GM23338 (cell line): Measurements from ENCODE around the gene ATP8A2. TPM values are rescaled to one million over a fixed set of nuclear protein-coding genes. Genes with fewer than 3 reads are reported as not detected.

Source experiments
- ATAC-seq: fragments of 200-7000 bp; cut with Tn5 transposase; 3 replicates; pipeline ENCODE4 v1.9.1; 2020
- DNase-seq: peaks from one replicate; pipeline ENCODE4 v3.0.0-alpha.2; 2015; ENCODE audit warnings: low spot score
- H2AFZ ChIP-seq: fragments of 200-600 bp; sonication (generic); 2 replicates; pipeline ENCODE4 v1.8.0; 2016; ENCODE audit warnings: antibody characterized with exemption, mild to moderate bottlenecking, moderate library complexity
- H3F3A ChIP-seq: fragments of 200-600 bp; sonication (generic); replicated peaks from 2 replicates; pipeline ENCODE4 v1.8.0; 2017; ENCODE audit warnings: antibody characterized with exemption, mixed run types, low read depth
- H3K27ac ChIP-seq: fragments of 200-600 bp; sonication (generic); 2 replicates; pipeline ENCODE4 v1.6.1; 2016; ENCODE audit warnings: low read depth
- H3K27me3 ChIP-seq: fragments of 200-600 bp; sonication (generic); 2 replicates; pipeline ENCODE4 v1.8.0; 2016; ENCODE audit warnings: mild to moderate bottlenecking, mixed run types, moderate library complexity; ENCODE audit not compliant: insufficient read depth
- H3K36me3 ChIP-seq: fragments of 200-600 bp; sonication (generic); 2 replicates; pipeline ENCODE4 v1.8.0; 2016; ENCODE audit warnings: mild to moderate bottlenecking; ENCODE audit not compliant: insufficient read depth
- H3K4me1 ChIP-seq: fragments of 200-600 bp; sonication (generic); 2 replicates; pipeline ENCODE4 v1.8.0; 2016; ENCODE audit warnings: mild to moderate bottlenecking, moderate library complexity; ENCODE audit not compliant: insufficient read depth
- H3K4me2 ChIP-seq: fragments of 200-600 bp; sonication (generic); 2 replicates; pipeline ENCODE4 v1.7.1; 2017; ENCODE audit warnings: mixed run types
- H3K4me3 ChIP-seq: fragments of 200-600 bp; sonication (generic); 2 replicates; pipeline ENCODE4 v1.6.1; 2016; ENCODE audit warnings: mixed run types
- H3K79me2 ChIP-seq: fragments of 200-600 bp; sonication (generic); replicated peaks from 2 replicates; pipeline ENCODE4 v1.8.0; 2017; ENCODE audit warnings: mild to moderate bottlenecking; ENCODE audit not compliant: insufficient read depth
- H3K9me2 ChIP-seq: fragments of 200-600 bp; sonication (generic); 2 replicates; pipeline ENCODE4 v1.8.0; 2017; ENCODE audit not compliant: insufficient read depth
- H4K20me1 ChIP-seq: fragments of 200-600 bp; sonication (generic); replicated peaks from 2 replicates; pipeline ENCODE4 v1.8.0; 2017; ENCODE audit warnings: mild to moderate bottlenecking; ENCODE audit not compliant: insufficient read depth
- H3K27ac Mint-ChIP-seq: 2 replicates; pipeline ENCODE4 v1.8.0; 2020; ENCODE audit warnings: inconsistent platforms, mild to moderate bottlenecking, moderate library complexity, mixed read lengths
- H3K27me3 Mint-ChIP-seq: 3 replicates; pipeline ENCODE4 v1.8.0; 2022; ENCODE audit warnings: low read depth, mild to moderate bottlenecking, moderate library complexity, mixed read lengths, inconsistent platforms; ENCODE audit not compliant: insufficient read depth, poor library complexity
- H3K36me3 Mint-ChIP-seq: 3 replicates; pipeline ENCODE4 v1.8.0; 2021; ENCODE audit warnings: low read depth, mild to moderate bottlenecking, inconsistent platforms, moderate library complexity, mixed read lengths
- H3K4me1 Mint-ChIP-seq: 3 replicates; pipeline ENCODE4 v1.8.0; 2020; ENCODE audit warnings: mild to moderate bottlenecking, inconsistent platforms, mixed read lengths
- H3K4me3 Mint-ChIP-seq: 3 replicates; pipeline ENCODE4 v1.8.0; 2021; ENCODE audit warnings: moderate library complexity, mild to moderate bottlenecking, inconsistent platforms, mixed read lengths
- H3K9me3 Mint-ChIP-seq: 3 replicates; pipeline ENCODE4 v1.8.0; 2020; ENCODE audit warnings: moderate library complexity, mild to moderate bottlenecking, inconsistent platforms, mixed read lengths
- EZH2phosphoT487 ChIP-seq: fragments of 200-600 bp; sonication (generic); IDR thresholded peaks from one replicate; pipeline ENCODE4 v1.8.1; 2018; ENCODE audit warnings: antibody characterized with exemption; ENCODE audit not compliant: unreplicated experiment
- JUNB ChIP-seq: IDR thresholded peaks from one replicate; pipeline ENCODE4 v1.6.1; 2016; ENCODE audit warnings: antibody characterized with exemption; ENCODE audit not compliant: unreplicated experiment
- POLR2AphosphoS5 ChIP-seq: IDR thresholded peaks from 2 replicates; pipeline ENCODE4 v1.6.1; 2016; ENCODE audit warnings: antibody characterized with exemption, low read depth
- ZNF114 ChIP-seq: fragments of 250-450 bp; sonication (Bioruptor Pico); IDR thresholded peaks from 2 replicates; pipeline ENCODE4 v1.5.0; 2020; ENCODE audit warnings: mild to moderate bottlenecking, moderate library complexity
- ZNF331 ChIP-seq: fragments of 250-450 bp; sonication (Bioruptor Pico); IDR thresholded peaks from 2 replicates; pipeline ENCODE4 v1.5.0; 2020; ENCODE audit warnings: low read depth, mild to moderate bottlenecking, moderate library complexity
- polyA plus RNA-seq: library from polyadenylated mRNA; unstranded; fragments of >200 nt; fragmentation: Nextera tagmentation; extraction: Ambion mirVana; gene quantifications from 2 replicates; pipeline ENCODE4 v1.2.1, GENCODE V29; 2016
- total RNA-seq: library from RNA; depleted of rRNA; stranded (reverse); fragments of >200 nt; shearing (Covaris generic); gene quantifications from 2 replicates; pipeline ENCODE4 v1.2.3, GENCODE V29; 2014
- TF ChIP-seq, protein P1 (sequence below): fragments of 250-450 bp; sonication (Bioruptor Pico); IDR thresholded peaks from 2 replicates; pipeline ENCODE4 v1.5.0; 2020; ENCODE audit warnings: mild to moderate bottlenecking, moderate library complexity
- TF ChIP-seq, protein P2 (sequence below), 2 experiments: fragments of 200-600 bp in 1 of 2; sonication (generic) in 1 of 2; conservative IDR thresholded peaks; 2 replicates each; pipeline versions ENCODE4 v1.5.1 to v1.6.1; 2016 to 2017; ENCODE audit warnings: antibody characterized with exemption in 2 of 2, low read depth in 2 of 2, mild to moderate bottlenecking in 2 of 2, moderate library complexity in 1 of 2

Gene ATP8A2
- total and polyA plus RNA-seq, 2 experiments from 2014 or later, result 5.7 to 8.8 TPM

DNA sequence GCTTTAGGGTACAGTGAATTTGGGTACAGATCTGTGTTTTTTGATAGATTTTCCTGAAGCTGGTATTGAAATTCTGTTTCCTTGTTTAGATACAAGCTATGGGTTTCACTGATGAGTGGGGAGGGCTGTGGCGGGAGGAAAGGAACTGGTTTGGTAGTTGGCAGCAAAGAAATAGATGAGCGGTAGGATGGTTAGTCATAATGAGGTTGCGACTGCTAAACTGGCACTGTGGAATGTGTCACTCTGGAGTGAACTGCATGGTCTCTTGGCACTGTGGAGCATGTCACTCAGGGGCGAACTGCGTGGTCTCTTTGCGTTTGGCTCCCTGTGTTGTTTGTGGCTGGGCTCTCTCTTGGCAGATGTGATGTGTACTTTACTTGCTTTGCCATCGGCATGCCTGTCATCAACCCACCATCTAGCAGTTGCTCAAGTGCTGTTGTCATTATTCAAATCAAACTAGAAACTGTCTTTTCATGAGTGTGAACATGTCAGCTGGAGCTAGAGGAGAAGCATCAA, 82.1 kb downstream of the ATP8A2 start (continued):
- TF ChIP-seq, protein P1, sequence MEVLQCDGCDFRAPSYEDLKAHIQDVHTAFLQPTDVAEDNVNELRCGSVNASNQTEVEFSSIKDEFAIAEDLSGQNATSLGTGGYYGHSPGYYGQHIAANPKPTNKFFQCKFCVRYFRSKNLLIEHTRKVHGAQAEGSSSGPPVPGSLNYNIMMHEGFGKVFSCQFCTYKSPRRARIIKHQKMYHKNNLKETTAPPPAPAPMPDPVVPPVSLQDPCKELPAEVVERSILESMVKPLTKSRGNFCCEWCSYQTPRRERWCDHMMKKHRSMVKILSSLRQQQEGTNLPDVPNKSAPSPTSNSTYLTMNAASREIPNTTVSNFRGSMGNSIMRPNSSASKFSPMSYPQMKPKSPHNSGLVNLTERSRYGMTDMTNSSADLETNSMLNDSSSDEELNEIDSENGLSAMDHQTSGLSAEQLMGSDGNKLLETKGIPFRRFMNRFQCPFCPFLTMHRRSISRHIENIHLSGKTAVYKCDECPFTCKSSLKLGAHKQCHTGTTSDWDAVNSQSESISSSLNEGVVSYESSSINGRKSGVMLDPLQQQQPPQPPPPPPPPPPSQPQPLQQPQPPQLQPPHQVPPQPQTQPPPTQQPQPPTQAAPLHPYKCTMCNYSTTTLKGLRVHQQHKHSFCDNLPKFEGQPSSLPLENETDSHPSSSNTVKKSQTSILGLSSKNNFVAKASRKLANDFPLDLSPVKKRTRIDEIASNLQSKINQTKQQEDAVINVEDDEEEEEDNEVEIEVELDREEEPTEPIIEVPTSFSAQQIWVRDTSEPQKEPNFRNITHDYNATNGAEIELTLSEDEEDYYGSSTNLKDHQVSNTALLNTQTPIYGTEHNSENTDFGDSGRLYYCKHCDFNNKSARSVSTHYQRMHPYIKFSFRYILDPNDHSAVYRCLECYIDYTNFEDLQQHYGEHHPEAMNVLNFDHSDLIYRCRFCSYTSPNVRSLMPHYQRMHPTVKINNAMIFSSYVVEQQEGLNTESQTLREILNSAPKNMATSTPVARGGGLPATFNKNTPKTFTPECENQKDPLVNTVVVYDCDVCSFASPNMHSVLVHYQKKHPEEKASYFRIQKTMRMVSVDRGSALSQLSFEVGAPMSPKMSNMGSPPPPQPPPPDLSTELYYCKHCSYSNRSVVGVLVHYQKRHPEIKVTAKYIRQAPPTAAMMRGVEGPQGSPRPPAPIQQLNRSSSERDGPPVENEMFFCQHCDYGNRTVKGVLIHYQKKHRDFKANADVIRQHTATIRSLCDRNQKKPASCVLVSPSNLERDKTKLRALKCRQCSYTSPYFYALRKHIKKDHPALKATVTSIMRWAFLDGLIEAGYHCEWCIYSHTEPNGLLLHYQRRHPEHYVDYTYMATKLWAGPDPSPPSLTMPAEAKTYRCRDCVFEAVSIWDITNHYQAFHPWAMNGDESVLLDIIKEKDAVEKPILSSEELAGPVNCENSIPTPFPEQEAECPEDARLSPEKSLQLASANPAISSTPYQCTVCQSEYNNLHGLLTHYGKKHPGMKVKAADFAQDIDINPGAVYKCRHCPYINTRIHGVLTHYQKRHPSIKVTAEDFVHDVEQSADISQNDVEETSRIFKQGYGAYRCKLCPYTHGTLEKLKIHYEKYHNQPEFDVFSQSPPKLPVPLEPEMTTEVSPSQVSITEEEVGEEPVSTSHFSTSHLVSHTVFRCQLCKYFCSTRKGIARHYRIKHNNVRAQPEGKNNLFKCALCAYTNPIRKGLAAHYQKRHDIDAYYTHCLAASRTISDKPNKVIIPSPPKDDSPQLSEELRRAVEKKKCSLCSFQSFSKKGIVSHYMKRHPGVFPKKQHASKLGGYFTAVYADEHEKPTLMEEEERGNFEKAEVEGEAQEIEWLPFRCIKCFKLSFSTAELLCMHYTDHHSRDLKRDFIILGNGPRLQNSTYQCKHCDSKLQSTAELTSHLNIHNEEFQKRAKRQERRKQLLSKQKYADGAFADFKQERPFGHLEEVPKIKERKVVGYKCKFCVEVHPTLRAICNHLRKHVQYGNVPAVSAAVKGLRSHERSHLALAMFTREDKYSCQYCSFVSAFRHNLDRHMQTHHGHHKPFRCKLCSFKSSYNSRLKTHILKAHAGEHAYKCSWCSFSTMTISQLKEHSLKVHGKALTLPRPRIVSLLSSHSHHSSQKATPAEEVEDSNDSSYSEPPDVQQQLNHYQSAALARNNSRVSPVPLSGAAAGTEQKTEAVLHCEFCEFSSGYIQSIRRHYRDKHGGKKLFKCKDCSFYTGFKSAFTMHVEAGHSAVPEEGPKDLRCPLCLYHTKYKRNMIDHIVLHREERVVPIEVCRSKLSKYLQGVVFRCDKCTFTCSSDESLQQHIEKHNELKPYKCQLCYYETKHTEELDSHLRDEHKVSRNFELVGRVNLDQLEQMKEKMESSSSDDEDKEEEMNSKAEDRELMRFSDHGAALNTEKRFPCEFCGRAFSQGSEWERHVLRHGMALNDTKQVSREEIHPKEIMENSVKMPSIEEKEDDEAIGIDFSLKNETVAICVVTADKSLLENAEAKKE (CRISPR knock-in tag), result no peak
- no peak for TF ChIP-seq POLR2AphosphoS5

DNA sequence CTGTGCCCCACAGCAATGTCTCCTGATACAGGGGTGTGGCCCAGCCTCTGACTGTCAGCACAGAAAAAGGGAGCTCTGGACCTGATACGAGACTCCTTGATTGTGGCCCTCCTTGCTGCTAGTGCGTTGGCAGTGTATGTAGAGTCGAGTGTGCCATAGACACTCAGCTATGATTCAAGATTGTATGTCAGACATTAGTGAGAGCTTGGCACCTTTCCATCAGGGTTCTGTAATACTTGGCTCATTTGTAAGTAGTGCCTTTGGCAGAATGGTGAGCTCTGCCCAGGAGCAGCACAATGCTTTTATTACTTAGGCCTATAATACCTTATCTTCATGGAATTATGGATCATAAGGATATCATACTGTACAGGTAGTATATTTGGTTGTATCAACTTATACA, 83.4 kb downstream of the ATP8A2 start:
- no peak for DNase-seq
- Mint-ChIP-seq H3K36me3 (no peaks in the 10 kb centered on the region), H3K4me1 (no peaks in the 10 kb centered on the region)
- no peak for TF ChIP-seq ZNF114
- TF ChIP-seq, protein P1 (CRISPR knock-in tag), result no peak
- no peak for TF ChIP-seq POLR2AphosphoS5
- TF ChIP-seq, protein P2, sequence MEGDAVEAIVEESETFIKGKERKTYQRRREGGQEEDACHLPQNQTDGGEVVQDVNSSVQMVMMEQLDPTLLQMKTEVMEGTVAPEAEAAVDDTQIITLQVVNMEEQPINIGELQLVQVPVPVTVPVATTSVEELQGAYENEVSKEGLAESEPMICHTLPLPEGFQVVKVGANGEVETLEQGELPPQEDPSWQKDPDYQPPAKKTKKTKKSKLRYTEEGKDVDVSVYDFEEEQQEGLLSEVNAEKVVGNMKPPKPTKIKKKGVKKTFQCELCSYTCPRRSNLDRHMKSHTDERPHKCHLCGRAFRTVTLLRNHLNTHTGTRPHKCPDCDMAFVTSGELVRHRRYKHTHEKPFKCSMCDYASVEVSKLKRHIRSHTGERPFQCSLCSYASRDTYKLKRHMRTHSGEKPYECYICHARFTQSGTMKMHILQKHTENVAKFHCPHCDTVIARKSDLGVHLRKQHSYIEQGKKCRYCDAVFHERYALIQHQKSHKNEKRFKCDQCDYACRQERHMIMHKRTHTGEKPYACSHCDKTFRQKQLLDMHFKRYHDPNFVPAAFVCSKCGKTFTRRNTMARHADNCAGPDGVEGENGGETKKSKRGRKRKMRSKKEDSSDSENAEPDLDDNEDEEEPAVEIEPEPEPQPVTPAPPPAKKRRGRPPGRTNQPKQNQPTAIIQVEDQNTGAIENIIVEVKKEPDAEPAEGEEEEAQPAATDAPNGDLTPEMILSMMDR (conservative IDR thresholded peaks at IDR 0.05; ENCODE audit: low read depth in 2 of 2), result no peak
- no peak for TF ChIP-seq JUNB
- no peak for TF ChIP-seq EZH2phosphoT487
- TF ChIP-seq ZNF331, result no peak

More for the DNA sequence above, 83.4 kb downstream of the ATP8A2 start:
- Mint-ChIP-seq H3K9me3 (no peaks in the 10 kb centered on the region; the same call in 2 of the 3 replicates), H3K4me3 (no peak overlapping the region), H3K27ac (no peak overlapping the region), H3K27me3 (no peaks in the 10 kb centered on the region)
- Histone ChIP-seq H3K4me1 (no peaks in the 10 kb centered on the region), H4K20me1 (no peaks in the 10 kb centered on the region), H3F3A (no peaks in the 10 kb centered on the region), H3K27me3 (no peaks in the 10 kb centered on the region), H3K36me3 (no peaks in the 10 kb centered on the region), H3K4me2 (no peak overlapping the region), H2AFZ (no peak overlapping the region), H3K79me2 (no peaks in the 10 kb centered on the region), H3K9me2 (no peaks in the 10 kb centered on the region), H3K27ac (no peak overlapping the region), H3K4me3 (no peak overlapping the region)
- no peak for ATAC-seq
